GM06990 (cell line): ENCODE results near the gene ANKIB1.

Experiments used
- DNase-seq: peaks from one replicate; pipeline ENCODE4 v3.0.0-alpha.2; 2011; ENCODE audit not compliant: insufficient read length; ENCODE audit errors: extremely low read depth
- H3K27me3 ChIP-seq: replicated peaks from 2 replicates; pipeline ENCODE4 v1.6.0; 2011; ENCODE audit warnings: low read length; ENCODE audit not compliant: control insufficient read depth, insufficient read depth
- H3K36me3 ChIP-seq: 2 replicates; pipeline ENCODE4 v1.5.1; 2011; ENCODE audit warnings: low read length; ENCODE audit not compliant: control insufficient read depth, insufficient read depth
- H3K4me3 ChIP-seq: replicated peaks from 2 replicates; pipeline ENCODE4 v1.5.1; 2011; ENCODE audit warnings: low read depth, mild to moderate bottlenecking, control low read depth, low read length
- CTCF ChIP-seq: IDR thresholded peaks from 2 replicates; pipeline ENCODE4 v1.5.1; 2011; ENCODE audit warnings: low read length, control low read depth, mild to moderate bottlenecking, inconsistent platforms; ENCODE audit not compliant: insufficient read depth, poor library complexity, severe bottlenecking

The ANKIB1 gene

GRCh38 chr7:92427193-92427592 lies 181.4 kb downstream of the ANKIB1 start:
- Histone ChIP-seq H3K27me3 (no peaks in the 10 kb centered on the region), H3K4me3 (no peak overlapping the region), H3K36me3 (no peaks in the 10 kb centered on the region)
- TF ChIP-seq CTCF, result no peak
- no peak for DNase-seq

DNA sequence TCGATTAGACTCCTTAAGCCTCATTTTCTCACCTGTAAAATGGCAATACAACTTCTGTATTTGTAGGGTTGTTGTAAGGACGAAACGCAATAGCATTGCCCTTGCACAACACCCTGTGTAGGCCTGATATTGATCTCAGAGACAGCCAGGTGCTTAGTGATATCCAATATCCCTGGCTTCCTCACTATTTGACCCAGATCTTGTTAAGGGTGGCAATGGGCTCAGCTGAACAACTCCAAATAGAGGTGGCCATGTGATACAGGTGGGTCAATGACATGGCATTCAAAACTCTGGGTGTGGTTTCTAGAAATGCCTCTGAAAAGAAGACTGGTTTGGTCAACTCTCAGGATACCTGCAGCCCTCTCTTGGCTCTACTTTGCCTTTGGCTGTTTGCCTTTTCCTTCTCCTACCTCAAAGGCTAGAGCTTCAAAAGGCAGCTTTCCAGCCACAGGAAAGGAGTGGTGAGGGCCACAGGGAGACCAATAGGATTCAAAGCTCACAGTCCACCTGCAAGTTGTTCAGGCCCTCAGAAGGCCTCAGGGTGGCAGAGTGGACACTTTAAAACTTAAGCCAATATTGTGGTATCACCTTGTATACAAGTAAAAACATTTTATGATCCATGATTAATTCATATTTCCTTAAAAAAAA lies 186.6 kb downstream of the ANKIB1 start:
- Histone ChIP-seq H3K4me3 (no peak overlapping the region), H3K36me3 (no peaks in the 10 kb centered on the region), H3K27me3 (no peaks in the 10 kb centered on the region)
- DNase-seq, result no peak
- no peak for TF ChIP-seq CTCF

GRCh38 chr7:92433019-92433418 lies 187.2 kb downstream of the ANKIB1 start:
- Histone ChIP-seq H3K27me3 (no peaks in the 10 kb centered on the region), H3K36me3 (no peaks in the 10 kb centered on the region), H3K4me3 (no peak overlapping the region)
- DNase-seq, result no peak
- TF ChIP-seq CTCF, result no peak

GRCh38 chr7:92435542-92435941 lies 189.8 kb downstream of the ANKIB1 start:
- TF ChIP-seq CTCF, result no peak
- H3K36me3 ChIP-seq, result no peaks in the 10 kb centered on the region
- no peak overlapping the region for H3K4me3 ChIP-seq
- no peak for DNase-seq
- H3K27me3 ChIP-seq, result no peaks in the 10 kb centered on the region

- Histone ChIP-seq H3K4me3 (no peak overlapping the region), H3K27me3 (no peaks in the 10 kb centered on the region), H3K36me3 (no peaks in the 10 kb centered on the region)
- no peak for DNase-seq
- TF ChIP-seq CTCF, result no peak
These were observed 191.1 kb downstream of the ANKIB1 start for GRCh38 chr7:92436612-92437445.
